ENCODE measurements around the gene MYO7A.

MYO7A gene

DNA sequence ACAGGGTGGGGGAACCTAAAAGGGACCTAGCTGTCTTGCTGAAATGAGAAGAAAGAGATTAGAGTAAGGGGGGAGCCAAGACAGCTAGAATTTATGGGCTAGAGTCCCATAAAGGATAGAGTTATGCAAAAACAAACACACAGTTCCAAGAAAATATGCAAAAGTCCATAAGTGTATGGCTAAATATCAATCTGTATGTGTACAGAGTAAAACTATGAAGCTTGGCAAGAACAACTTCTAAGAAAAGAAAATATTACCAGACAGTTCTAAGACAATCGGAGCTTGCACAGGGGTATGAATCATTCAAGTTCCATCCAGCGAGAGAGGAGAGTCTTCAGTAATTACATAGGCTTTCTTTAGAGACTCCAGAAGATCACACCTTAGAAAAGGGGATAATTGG lies 131.6 kb downstream of the MYO7A start:
- in situ Hi-C loops (cut with MboI; ENCODE audit: low sequenced_read_pairs), result no loop called here

GRCh38 chr11:77262803-77263202 lies 134.8 kb downstream of the MYO7A start:
- in situ Hi-C loops (cut with MboI; ENCODE audit: low sequenced_read_pairs), result no loop called here
